Measurements from ENCODE around the gene ANTXRL. TPM values are rescaled to one million over a fixed set of nuclear protein-coding genes. Genes with fewer than 3 reads are reported as not detected.
"Not testable (repeated sequence)": the region's sequence is repeated elsewhere in the genome, so short reads cannot be mapped to it uniquely, and the experiment has no call there.

ANTXRL gene
- total RNA-seq, 3 donors from 2014 or later = not detected

DNA sequence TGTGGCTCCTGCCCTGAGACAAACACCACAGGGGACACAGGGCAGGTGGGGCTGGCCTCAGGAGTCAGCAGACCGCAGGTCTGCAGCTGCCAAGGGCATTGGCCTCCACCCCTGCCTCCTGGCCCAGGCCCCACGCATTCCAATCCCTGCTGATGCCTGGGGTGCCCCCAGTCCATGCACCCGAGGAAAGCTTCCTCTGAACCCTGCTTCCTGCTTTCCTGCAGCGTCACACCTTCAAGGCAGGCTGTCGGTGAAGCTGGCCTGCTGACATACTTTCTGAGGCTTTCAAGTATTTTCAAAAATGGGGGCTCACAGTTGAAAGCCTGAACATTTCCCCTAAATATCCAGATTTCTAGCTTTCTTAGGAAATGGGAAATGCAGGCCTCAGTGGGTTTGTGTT, 22.5 kb upstream of the ANTXRL start:
- DNase-seq = peak in 1 of 3 donors; percentile 6

DNA sequence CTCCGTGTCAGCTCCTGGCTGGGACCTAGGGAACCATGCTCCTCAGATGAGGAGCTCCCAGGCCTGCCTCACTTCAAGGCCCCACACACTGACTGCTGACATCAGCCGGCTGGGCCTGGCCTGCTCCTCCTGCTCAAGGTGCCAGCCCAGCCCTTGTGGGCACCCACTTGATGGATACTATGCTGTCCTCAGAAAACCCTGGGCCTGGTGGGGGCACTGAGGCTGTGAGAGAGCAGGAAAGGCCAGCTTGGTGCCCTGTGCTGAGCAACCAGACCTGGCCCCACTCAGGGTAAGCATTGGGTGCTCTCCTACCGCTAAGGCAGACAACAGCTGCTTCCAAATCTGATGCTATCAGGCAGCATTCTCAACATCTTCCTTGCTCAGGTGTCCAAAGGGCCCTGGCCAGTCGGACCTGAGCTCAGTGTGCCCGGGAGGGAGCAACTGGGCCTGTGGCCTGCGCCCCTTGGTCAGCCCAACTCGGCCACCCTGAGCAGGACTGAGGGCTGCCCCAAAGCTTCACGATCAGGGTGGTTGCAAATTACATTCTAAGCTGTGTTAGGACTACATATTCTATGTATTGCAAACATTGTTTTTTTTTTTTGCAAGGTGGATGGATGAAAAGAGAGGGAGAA, 21.9 kb upstream of the ANTXRL start:
- TF ChIP-seq, protein P1, sequence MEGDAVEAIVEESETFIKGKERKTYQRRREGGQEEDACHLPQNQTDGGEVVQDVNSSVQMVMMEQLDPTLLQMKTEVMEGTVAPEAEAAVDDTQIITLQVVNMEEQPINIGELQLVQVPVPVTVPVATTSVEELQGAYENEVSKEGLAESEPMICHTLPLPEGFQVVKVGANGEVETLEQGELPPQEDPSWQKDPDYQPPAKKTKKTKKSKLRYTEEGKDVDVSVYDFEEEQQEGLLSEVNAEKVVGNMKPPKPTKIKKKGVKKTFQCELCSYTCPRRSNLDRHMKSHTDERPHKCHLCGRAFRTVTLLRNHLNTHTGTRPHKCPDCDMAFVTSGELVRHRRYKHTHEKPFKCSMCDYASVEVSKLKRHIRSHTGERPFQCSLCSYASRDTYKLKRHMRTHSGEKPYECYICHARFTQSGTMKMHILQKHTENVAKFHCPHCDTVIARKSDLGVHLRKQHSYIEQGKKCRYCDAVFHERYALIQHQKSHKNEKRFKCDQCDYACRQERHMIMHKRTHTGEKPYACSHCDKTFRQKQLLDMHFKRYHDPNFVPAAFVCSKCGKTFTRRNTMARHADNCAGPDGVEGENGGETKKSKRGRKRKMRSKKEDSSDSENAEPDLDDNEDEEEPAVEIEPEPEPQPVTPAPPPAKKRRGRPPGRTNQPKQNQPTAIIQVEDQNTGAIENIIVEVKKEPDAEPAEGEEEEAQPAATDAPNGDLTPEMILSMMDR (IDR thresholded peaks at IDR 0.05) = no peak
- ATAC-seq (no peak), DNase-seq (peak in 2 of 3 donors; percentile 0 to 8)
- H3K4me1 ChIP-seq (ENCODE audit: low read depth) = no peaks in the 10 kb centered on the region
- intact Hi-C loops (cut with DNase I, micrococcal nuclease) = no loop called here
- no peaks in the 10 kb centered on the region for H3K9me3 ChIP-seq
- no peak overlapping the region for H3K4me3 ChIP-seq
- no peaks in the 10 kb centered on the region for H3K36me3 ChIP-seq (ENCODE audit: low read depth)

More for the DNA sequence above, 22.5 kb upstream of the ANTXRL start:
- intact Hi-C loops (cut with DNase I, micrococcal nuclease) = no loop called here
- TF ChIP-seq, protein P1 (IDR thresholded peaks at IDR 0.05) = no peak
- H3K4me1 ChIP-seq (ENCODE audit: low read depth) = no peaks in the 10 kb centered on the region
- ATAC-seq = no peak
- H3K4me3 ChIP-seq = no peak overlapping the region
- no peaks in the 10 kb centered on the region for H3K9me3 ChIP-seq
- H3K36me3 ChIP-seq (ENCODE audit: low read depth) = no peaks in the 10 kb centered on the region

DNA sequence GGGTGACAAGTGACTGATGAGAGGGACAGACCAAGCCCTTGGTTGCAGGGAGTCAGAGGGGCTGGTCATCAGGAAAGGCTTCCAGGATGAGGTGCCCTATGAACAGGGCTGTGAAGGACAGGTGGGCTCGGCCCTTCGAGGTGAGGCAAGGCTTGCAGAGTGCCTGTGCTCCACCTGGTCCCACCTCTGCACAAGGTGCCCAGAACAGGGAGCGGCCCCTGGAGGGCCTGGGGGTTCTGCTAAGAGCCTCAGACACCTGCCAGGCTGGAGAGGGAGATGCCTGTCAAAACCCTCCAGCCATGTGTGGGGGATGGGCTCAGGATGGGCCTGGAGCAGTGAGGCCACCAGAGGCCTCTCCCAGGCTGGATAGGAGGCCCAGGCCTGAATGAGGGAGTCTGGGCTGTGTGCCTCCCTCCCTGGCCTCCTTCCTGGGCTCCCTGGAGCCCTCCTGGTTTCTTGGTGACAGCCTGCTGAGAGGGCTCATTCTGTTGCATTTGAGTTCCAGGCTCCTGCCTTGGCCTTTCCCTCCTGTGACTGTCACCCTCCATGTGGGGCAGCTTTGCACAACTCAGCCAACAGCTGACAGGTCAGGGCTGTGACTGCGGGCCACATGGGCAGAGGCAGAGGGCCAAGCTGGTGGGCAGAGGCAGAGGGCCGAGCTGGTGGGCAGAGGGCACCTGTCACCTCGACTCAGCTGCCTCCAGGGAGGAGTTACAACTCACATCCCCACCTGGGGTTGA, 21.1 kb upstream of the ANTXRL start:
- ATAC-seq; H3K36me3 ChIP-seq (ENCODE audit: low read depth); DNase-seq; H3K4me1 ChIP-seq (ENCODE audit: low read depth); H3K4me3 ChIP-seq; H3K9me3 ChIP-seq; intact Hi-C loops (cut with DNase I, micrococcal nuclease): not testable (repeated sequence)

DNA sequence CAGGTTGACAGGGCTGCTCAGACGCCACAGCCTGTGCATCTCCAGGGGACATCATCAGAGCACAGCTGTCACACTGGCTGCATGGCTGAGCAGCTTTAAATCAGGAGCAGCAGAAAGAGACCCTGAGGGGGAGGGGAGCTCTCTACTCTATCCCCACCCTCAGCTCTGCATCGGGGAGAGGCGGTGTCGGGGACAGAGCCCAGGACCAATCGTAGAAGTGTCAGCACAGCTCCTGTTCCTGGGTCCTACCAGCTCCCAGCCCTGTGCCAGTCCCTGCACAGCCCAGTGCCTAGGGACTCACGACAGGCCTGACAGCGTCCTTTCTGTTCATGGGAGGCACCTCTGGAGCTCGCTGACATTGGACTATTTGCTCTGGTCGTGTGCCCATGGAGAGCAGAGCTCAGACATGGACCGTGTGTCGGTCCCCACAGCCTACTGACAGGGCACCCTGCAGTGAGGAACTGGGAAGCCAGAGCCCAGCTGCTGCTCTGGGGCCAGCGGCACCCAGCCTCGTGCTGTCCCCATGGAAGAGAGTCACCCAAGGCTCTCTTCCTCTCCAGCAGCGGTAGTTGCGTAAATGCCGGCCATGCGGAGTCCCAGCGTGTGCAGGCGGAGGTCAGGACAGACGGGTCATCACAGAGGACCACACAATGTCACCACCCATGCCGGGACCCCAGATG, 20.4 kb upstream of the ANTXRL start:
- Histone ChIP-seq H3K36me3 (ENCODE audit: low read depth) (no peaks in the 10 kb centered on the region), H3K4me1 (ENCODE audit: low read depth) (no peaks in the 10 kb centered on the region), H3K4me3 (no peak overlapping the region), H3K9me3 (no peaks in the 10 kb centered on the region)
- ATAC-seq (no peak), DNase-seq (peak in 1 of 3 donors; percentile 0)
- TF ChIP-seq, protein P1 (IDR thresholded peaks at IDR 0.05) = no peak
- intact Hi-C loops (cut with DNase I, micrococcal nuclease) = no loop called here

DNA sequence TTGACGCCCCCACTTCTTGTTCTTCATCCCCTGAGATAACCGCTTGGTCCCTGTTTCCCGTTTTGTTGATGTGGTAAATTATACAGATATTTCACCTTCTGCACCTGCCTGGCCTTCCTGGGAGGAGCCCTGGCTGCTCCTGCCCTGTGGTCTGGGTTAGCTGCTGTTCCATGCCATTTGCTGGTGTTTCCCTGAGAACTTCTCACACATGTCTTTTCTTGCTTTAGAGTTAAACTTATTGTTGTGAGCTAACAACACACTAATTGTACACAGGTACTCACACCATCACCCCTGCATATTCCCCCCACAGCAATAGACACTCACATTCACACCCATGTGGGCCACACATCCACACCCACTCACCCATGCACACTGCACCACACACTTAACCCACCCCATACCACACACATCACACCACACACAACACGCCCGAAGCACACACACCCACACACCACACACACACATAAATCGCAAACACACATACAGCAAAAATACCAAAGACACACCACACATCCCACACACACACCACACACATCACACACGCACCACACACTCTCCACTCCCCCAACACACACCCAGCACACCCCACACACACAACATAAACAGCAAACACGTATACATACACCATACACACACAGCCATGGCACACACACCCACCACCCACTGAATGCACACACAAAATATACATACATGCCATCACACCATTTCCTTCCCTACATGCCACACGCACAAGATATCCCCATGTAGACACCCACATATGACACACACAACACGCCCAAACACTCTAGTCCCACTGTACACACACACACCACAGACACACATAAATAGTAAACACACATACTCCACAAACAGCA, 19.4 kb upstream of the ANTXRL start:
- DNase-seq (peak in 1 of 3 donors; percentile 0), ATAC-seq (no peak)
- intact Hi-C loops (cut with DNase I, micrococcal nuclease) = no loop called here
- TF ChIP-seq, protein P1 (IDR thresholded peaks at IDR 0.05) = no peak
- Histone ChIP-seq H3K9me3 (no peaks in the 10 kb centered on the region), H3K4me3 (no peak overlapping the region), H3K36me3 (ENCODE audit: low read depth) (no peaks in the 10 kb centered on the region), H3K4me1 (ENCODE audit: low read depth) (no peaks in the 10 kb centered on the region)

All from mucosa of descending colon (tissue), 3 donors.